Dedifferentiated amniotic fluid mesenchymal stem cell (primary cell): ENCODE data around the gene FLYWCH2.
"Not testable (repeated sequence)": the region's sequence is repeated elsewhere in the genome, so short reads cannot be mapped to it uniquely, and the experiment has no call there.

Experiments
- DNase-seq: peaks from one replicate; pipeline ENCODE4 v3.0.0-alpha.2; 2016; ENCODE audit errors: extremely low spot score

The FLYWCH2 gene

GRCh38 chr16:2937170-2937569 is 54.2 kb downstream of the FLYWCH2 start:
- no peak for DNase-seq

- DNase-seq: no peak
Measured at GRCh38 chr16:2938206-2938605, 55.2 kb downstream of the FLYWCH2 start.

GRCh38 chr16:2939968-2940367 is 57.0 kb downstream of the FLYWCH2 start:
- no peak for DNase-seq

- no peak for DNase-seq
Measured at GRCh38 chr16:2942045-2942444, 59.0 kb downstream of the FLYWCH2 start.

GRCh38 chr16:2943716-2944115 is 60.7 kb downstream of the FLYWCH2 start:
- not testable (repeated sequence) for DNase-seq

GRCh38 chr16:2946649-2947048 is 63.6 kb downstream of the FLYWCH2 start:
- no peak for DNase-seq
